IMR-90 (cell line): ENCODE measurements around the gene P4HA2. TPM values are rescaled to one million over a fixed set of nuclear protein-coding genes. Genes with fewer than 3 reads are reported as not detected.

Experiments used
- ATAC-seq: fragments of 200-7000 bp; cut with Tn5 transposase; 2 replicates; pipeline ENCODE4 v1.9.1; 2020; ENCODE audit warnings: low read depth, mild to moderate bottlenecking, moderate library complexity
- BruUV-seq: library from RNA; stranded (reverse); fragments of 400-500 nt; replicated peaks from 2 replicates; lab custom pipeline; 2021; lab: Mats Ljungman, UMichigan
- CTCF ChIA-PET: fragments of 300-600 bp; formaldehyde crosslinking; extraction: SDS; loops from one replicate; lab custom pipeline; 2021; ENCODE audit warnings: antibody characterized with exemption; lab: Yijun Ruan, JAX
- POLR2A ChIA-PET: fragments of 300-600 bp; sonication (Branson Sonifier 250); formaldehyde crosslinking; loops from one replicate; lab custom pipeline; 2022; ENCODE audit warnings: antibody characterized with exemption; ENCODE audit not compliant: unreplicated experiment; lab: Charles Lee
- DNase-seq: peaks from one replicate; pipeline ENCODE4 v3.0.0; 2013
- H2AFZ ChIP-seq: replicated peaks from 2 replicates; pipeline ENCODE3; 2013; ENCODE audit warnings: low read length, mild to moderate bottlenecking; ENCODE audit not compliant: poor library complexity
- H2AK5ac ChIP-seq: 2 replicates; pipeline ENCODE4 v1.6.1; 2013; ENCODE audit warnings: low read depth, low read length, inconsistent platforms
- H2AK9ac ChIP-seq: replicated peaks from 2 replicates; pipeline ENCODE3; 2013; ENCODE audit warnings: mild to moderate bottlenecking, low read depth, low read length, moderate library complexity; ENCODE audit not compliant: poor library complexity
- H2BK120ac ChIP-seq: 2 replicates; pipeline ENCODE4 v1.6.1; 2013; ENCODE audit warnings: low read depth, low read length, inconsistent platforms
- H2BK15ac ChIP-seq: 3 replicates; pipeline ENCODE4 v1.6.1; 2013; ENCODE audit warnings: low read depth, low read length, inconsistent platforms
- H2BK20ac ChIP-seq: 2 replicates; pipeline ENCODE4 v1.6.1; 2013; ENCODE audit warnings: low read depth, mild to moderate bottlenecking, inconsistent platforms, low read length, moderate library complexity
- H2BK5ac ChIP-seq: 2 replicates; pipeline ENCODE4 v1.6.1; 2013; ENCODE audit warnings: mild to moderate bottlenecking, low read depth, low read length, inconsistent platforms; ENCODE audit not compliant: poor library complexity, severe bottlenecking
- H3K14ac ChIP-seq: replicated peaks from 2 replicates; pipeline ENCODE4 v1.6.1; 2013; ENCODE audit warnings: low read depth, low read length, inconsistent platforms
- H3K18ac ChIP-seq: 2 replicates; pipeline ENCODE4 v1.6.1; 2013; ENCODE audit warnings: low read depth, low read length, control low read depth
- H3K23ac ChIP-seq: 2 replicates; pipeline ENCODE4 v1.6.1; 2013; ENCODE audit warnings: low read depth, low read length, inconsistent platforms
- H3K27ac ChIP-seq: 2 replicates; pipeline ENCODE4 v1.5.1; 2013; ENCODE audit warnings: mild to moderate bottlenecking, control low read depth, low read length; ENCODE audit not compliant: insufficient read depth
- H3K27me3 ChIP-seq: 2 replicates; pipeline ENCODE4 v1.6.1; 2013; ENCODE audit warnings: low read length; ENCODE audit not compliant: control insufficient read depth, insufficient read depth
- H3K36me3 ChIP-seq: 2 replicates; pipeline ENCODE4 v1.6.1; 2013; ENCODE audit warnings: low read length, mixed read lengths; ENCODE audit not compliant: control insufficient read depth, insufficient read depth
- H3K4ac ChIP-seq: 2 replicates; pipeline ENCODE4 v1.6.1; 2013; ENCODE audit warnings: low read depth, low read length, inconsistent platforms
- H3K4me1 ChIP-seq: 2 replicates; pipeline ENCODE4 v1.6.1; 2013; ENCODE audit warnings: low read length, mixed read lengths; ENCODE audit not compliant: control insufficient read depth, insufficient read depth
- H3K4me2 ChIP-seq: 2 replicates; pipeline ENCODE4 v1.6.1; 2013; ENCODE audit warnings: low read depth, mild to moderate bottlenecking, control low read depth, low read length, moderate library complexity
- H3K4me3 ChIP-seq: 2 replicates; pipeline ENCODE4 v1.5.1; 2013; ENCODE audit warnings: low read depth, mild to moderate bottlenecking, control low read depth, low read length, moderate library complexity; ENCODE audit not compliant: insufficient read depth
- H3K56ac ChIP-seq: 2 replicates; pipeline ENCODE4 v1.6.1; 2013; ENCODE audit warnings: low read length, inconsistent platforms; ENCODE audit not compliant: insufficient read depth; ENCODE audit errors: extremely low read depth
- H3K79me1 ChIP-seq, 2 experiments: 2 replicates each; pipeline ENCODE4 v1.6.1; 2013; ENCODE audit warnings: low read length in 2 of 2, inconsistent platforms in 1 of 2, low read depth in 1 of 2
- H3K9ac ChIP-seq: 2 replicates; pipeline ENCODE4 v1.6.1; 2013; ENCODE audit warnings: low read depth, low read length, control low read depth
- H3K9me1 ChIP-seq: 2 replicates; pipeline ENCODE4 v1.6.1; 2013; ENCODE audit warnings: low read length, inconsistent platforms; ENCODE audit not compliant: insufficient read depth
- H3K9me3 ChIP-seq: 2 replicates; pipeline ENCODE4 v1.6.1; 2013; ENCODE audit warnings: low read length; ENCODE audit not compliant: control insufficient read depth, insufficient read depth
- H4K20me1 ChIP-seq: 2 replicates; pipeline ENCODE4 v1.6.1; 2013; ENCODE audit warnings: low read length, inconsistent platforms; ENCODE audit not compliant: insufficient read depth
- H4K5ac ChIP-seq: 2 replicates; pipeline ENCODE4 v1.6.1; 2013; ENCODE audit warnings: mild to moderate bottlenecking, low read depth, low read length, control low read depth
- H4K8ac ChIP-seq, 2 experiments: 2 replicates each; pipeline ENCODE4 v1.6.1; 2013; ENCODE audit warnings: low read depth in 2 of 2, low read length in 2 of 2, control low read depth in 1 of 2, inconsistent platforms in 1 of 2
- H4K91ac ChIP-seq: 2 replicates; pipeline ENCODE4 v1.6.1; 2013; ENCODE audit warnings: low read depth, low read length, inconsistent platforms; ENCODE audit not compliant: insufficient read depth
- BHLHE40 ChIP-seq: fragments of 150-350 bp; IDR thresholded peaks from 2 replicates; pipeline ENCODE4 v1.6.1; 2016; ENCODE audit warnings: mild to moderate bottlenecking, low read depth, low read length
- CEBPB ChIP-seq: IDR thresholded peaks from 2 replicates; pipeline ENCODE4 v1.6.1; 2012; ENCODE audit warnings: low read depth, low read length, improper control_type of control experiment
- CHD1 ChIP-seq: IDR thresholded peaks from 2 replicates; pipeline ENCODE4 v1.6.1; 2012; ENCODE audit warnings: low read depth, low read length, improper control_type of control experiment
- ELK1 ChIP-seq: fragments of 150-350 bp; IDR thresholded peaks from 2 replicates; pipeline ENCODE4 v1.6.1; 2016; ENCODE audit warnings: low read depth, mild to moderate bottlenecking, low read length, moderate library complexity, borderline replicate concordance
- MAZ ChIP-seq: IDR thresholded peaks from 2 replicates; pipeline ENCODE4 v1.6.1; 2012; ENCODE audit warnings: low read depth, mild to moderate bottlenecking, low read length, improper control_type of control experiment, moderate library complexity, borderline replicate concordance
- NFE2L2 ChIP-seq: fragments of 150-350 bp; IDR thresholded peaks from 2 replicates; pipeline ENCODE4 v1.6.1; 2016; ENCODE audit warnings: low read depth, mild to moderate bottlenecking, low read length
- RCOR1 ChIP-seq: IDR thresholded peaks from 2 replicates; pipeline ENCODE4 v1.6.1; 2012; ENCODE audit warnings: mild to moderate bottlenecking, low read length, improper control_type of control experiment; ENCODE audit not compliant: insufficient replicate concordance
- RFX5 ChIP-seq: IDR thresholded peaks from 2 replicates; pipeline ENCODE4 v1.8.0; 2012; ENCODE audit warnings: low read depth, mild to moderate bottlenecking, low read length, moderate library complexity
- WGBS, 2 experiments: methylation state at CpG; one replicate each; pipeline versions ENCODE4 v1.1.5 to v1.1.7; 2013; ENCODE audit warnings: missing lambda C conversion rate in 2 of 2; ENCODE audit not compliant: insufficient read length in 1 of 2; ENCODE audit errors: extremely low coverage in 2 of 2; 5-methylcytosine and 5-hydroxymethylcytosine counted together
- dilution Hi-C: fragments of 300-500 bp; cut with HindIII; formaldehyde crosslinking; loops from one replicate; pipeline ENCODE4 v1.14.3; 2018; ENCODE audit warnings: low sequenced_read_pairs; ENCODE audit not compliant: unreplicated experiment
- in situ Hi-C: fragments of 300-500 bp; cut with MboI; formaldehyde crosslinking; loops from 3 replicates; pipeline ENCODE4 v1.14.3; 2019; ENCODE audit warnings: low sequenced_read_pairs, inconsistent platforms, mixed read lengths
- intact Hi-C: fragments of 100-400 bp; cut with micrococcal nuclease; formaldehyde crosslinking; loops from 2 replicates; pipeline ENCODE4 v1.10.0; 2022
- polyA plus RNA-seq, 3 experiments: library from polyadenylated mRNA; depleted of rRNA; stranded (reverse); fragments of >200 nt; gene quantifications; 2 replicates each; pipeline ENCODE4 v1.2.3, GENCODE V29; 2012; ENCODE audit warnings: low replicate concordance in 1 of 3
- total RNA-seq: library from RNA; depleted of rRNA; stranded (reverse); fragments of >200 nt; gene quantifications from 2 replicates; pipeline ENCODE4 v1.2.3, GENCODE V29; 2012
- TF ChIP-seq, protein P1 (sequence below): fragments of 150-350 bp; IDR thresholded peaks from 2 replicates; pipeline ENCODE4 v1.6.1; 2017; ENCODE audit warnings: mild to moderate bottlenecking, antibody characterized with exemption, low read length, low read depth
- TF ChIP-seq, protein P2 (sequence below): conservative IDR thresholded peaks from 2 replicates; pipeline ENCODE4 v1.5.1; 2012; ENCODE audit warnings: mild to moderate bottlenecking, low read depth, low read length, improper control_type of control experiment

The P4HA2 gene
- total and polyA plus RNA-seq, 2 of the 4 experiments (the other 2 are of a cell fraction): 186 to 225 TPM

GRCh38 chr5:132219289-132219970, 8.2 kb downstream of the P4HA2 start:
- Histone ChIP-seq H4K20me1 (peaks cover 48% of the 10 kb centered on the region), H3K14ac (no peak overlapping the region), H2BK5ac (no peak overlapping the region), H3K9ac (no peak overlapping the region), H3K4me2 (no peak overlapping the region), H3K4me1 (peaks cover 30% of the 10 kb centered on the region), H3K23ac (no peak overlapping the region), H3K9me3 (no peaks in the 10 kb centered on the region), H3K36me3 (peaks cover 19% of the 10 kb centered on the region), H2BK20ac (no peak overlapping the region), H2AK9ac (no peak overlapping the region), H3K79me1 (peaks cover 39 to 82% of the 10 kb centered on the region in 2 experiments), H2AK5ac (no peak overlapping the region), H3K27ac (no peak overlapping the region), H2BK15ac (no peak overlapping the region), H3K18ac (no peak overlapping the region), H3K9me1 (peaks cover 46% of the 10 kb centered on the region), H4K91ac (no peak overlapping the region), H2AFZ (no peak overlapping the region), H3K56ac (no peak overlapping the region), H4K5ac (no peak overlapping the region), H4K8ac (no peak overlapping the region), H3K27me3 (no peaks in the 10 kb centered on the region), H3K4me3 (no peak overlapping the region), H2BK120ac (no peak overlapping the region), H3K4ac (no peak overlapping the region)
- dilution Hi-C loops: no loop called here
- DNase-seq (no peak), ATAC-seq (no peak)
- in situ Hi-C loops: no loop called here
- ChIA-PET CTCF (no interaction called here), POLR2A (no interaction called here)
- TF ChIP-seq RFX5 (no peak), BHLHE40 (no peak), ELK1 (no peak), MAZ (no peak), NFE2L2 (no peak), RCOR1 (no peak), CHD1 (no peak), CEBPB (no peak)
- TF ChIP-seq, protein P1, sequence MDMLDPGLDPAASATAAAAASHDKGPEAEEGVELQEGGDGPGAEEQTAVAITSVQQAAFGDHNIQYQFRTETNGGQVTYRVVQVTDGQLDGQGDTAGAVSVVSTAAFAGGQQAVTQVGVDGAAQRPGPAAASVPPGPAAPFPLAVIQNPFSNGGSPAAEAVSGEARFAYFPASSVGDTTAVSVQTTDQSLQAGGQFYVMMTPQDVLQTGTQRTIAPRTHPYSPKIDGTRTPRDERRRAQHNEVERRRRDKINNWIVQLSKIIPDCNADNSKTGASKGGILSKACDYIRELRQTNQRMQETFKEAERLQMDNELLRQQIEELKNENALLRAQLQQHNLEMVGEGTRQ: no peak
- TF ChIP-seq, protein P2, sequence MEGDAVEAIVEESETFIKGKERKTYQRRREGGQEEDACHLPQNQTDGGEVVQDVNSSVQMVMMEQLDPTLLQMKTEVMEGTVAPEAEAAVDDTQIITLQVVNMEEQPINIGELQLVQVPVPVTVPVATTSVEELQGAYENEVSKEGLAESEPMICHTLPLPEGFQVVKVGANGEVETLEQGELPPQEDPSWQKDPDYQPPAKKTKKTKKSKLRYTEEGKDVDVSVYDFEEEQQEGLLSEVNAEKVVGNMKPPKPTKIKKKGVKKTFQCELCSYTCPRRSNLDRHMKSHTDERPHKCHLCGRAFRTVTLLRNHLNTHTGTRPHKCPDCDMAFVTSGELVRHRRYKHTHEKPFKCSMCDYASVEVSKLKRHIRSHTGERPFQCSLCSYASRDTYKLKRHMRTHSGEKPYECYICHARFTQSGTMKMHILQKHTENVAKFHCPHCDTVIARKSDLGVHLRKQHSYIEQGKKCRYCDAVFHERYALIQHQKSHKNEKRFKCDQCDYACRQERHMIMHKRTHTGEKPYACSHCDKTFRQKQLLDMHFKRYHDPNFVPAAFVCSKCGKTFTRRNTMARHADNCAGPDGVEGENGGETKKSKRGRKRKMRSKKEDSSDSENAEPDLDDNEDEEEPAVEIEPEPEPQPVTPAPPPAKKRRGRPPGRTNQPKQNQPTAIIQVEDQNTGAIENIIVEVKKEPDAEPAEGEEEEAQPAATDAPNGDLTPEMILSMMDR: no peak
- WGBS, 2 experiments: 100% methylated on average over 2 of the region's 6 CpGs; no CpG with 5 or more reads in 1 of the 2 experiments
- no TSS peak for BruUV-seq
- intact Hi-C loops: no loop called here
